Erythroblast (primary cell): ENCODE measurements around the gene BCL2L13.
A peak's percentile ranks its signal among the peaks of the same experiment; 100 is the strongest.
"Not testable (repeated sequence)": the region's sequence is repeated elsewhere in the genome, so short reads cannot be mapped to it uniquely, and the experiment has no call there.

ENCODE experiments used
- DNase-seq, 2 experiments: peaks; one replicate each; lab custom pipeline; 2025; lab: John Stamatoyannopoulos, UW
- GATA1 ChIP-seq: IDR thresholded peaks from 2 replicates; pipeline ENCODE4 v1.6.1; 2011; ENCODE audit warnings: low read depth, mild to moderate bottlenecking, control low read depth, low read length, moderate library complexity
- POLR2A ChIP-seq: IDR thresholded peaks from 2 replicates; pipeline ENCODE4 v1.6.1; 2011; ENCODE audit warnings: mild to moderate bottlenecking, low read length

The BCL2L13 gene

DNA sequence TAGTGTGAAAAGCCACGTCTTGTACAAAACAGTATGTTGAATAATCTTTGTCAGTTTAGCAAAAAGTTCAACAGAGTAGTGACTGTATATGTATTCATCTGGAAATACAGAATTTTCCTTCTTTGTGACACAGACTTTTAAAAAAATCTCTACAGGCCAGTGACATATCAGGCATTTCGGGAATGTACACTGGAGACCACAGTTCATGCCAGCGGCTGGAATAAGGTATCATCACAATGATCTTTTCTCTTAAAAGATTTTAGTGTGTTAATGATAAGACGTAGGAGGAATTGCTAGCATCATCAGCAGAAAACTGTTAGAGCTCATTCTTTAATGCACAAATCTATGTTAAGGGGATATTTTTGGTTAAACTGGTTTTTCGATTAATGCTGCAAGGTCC lies 57.4 kb downstream of the BCL2L13 start:
- no peak for TF ChIP-seq GATA1
- no peak for TF ChIP-seq POLR2A
- DNase-seq = no peak

DNA sequence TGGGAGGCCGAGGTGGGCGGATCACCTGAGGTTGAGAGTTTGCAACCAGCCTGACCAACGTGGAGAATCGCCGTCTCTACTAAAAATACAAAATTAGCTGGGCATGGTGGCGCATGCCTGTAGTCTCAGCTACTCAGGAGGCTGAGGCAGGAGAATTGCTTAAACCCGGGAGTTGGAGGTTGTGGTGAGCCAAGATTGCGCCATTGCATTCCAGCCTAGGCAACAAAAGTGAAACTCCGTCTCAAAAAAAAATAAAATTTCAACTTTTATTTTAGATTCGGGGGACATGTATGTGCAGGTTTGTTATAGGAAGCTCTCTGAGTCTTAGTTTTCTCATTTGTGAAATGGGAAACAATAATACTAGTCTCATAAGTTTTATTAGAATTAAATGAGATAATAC lies 58.6 kb downstream of the BCL2L13 start:
- not testable (repeated sequence) for DNase-seq

DNA sequence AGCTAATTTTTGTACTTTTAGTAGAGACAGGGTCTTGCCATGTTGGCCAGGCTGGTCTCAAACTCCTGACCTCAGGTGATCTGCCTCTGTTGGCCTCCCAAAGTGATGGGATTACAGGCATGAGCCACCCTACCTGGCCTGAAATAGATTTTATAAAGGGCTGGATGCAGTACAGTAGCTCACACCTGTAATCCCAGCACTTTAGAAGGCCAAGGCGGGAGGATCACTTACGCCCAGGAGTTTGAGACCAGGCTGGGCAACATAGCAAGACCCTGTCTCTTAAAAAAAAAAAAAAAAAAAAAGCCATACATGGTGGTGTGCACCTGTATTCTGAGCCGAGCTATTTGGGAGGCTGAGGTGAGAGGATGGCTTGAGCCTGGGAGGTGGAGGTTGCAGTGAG lies 59.7 kb downstream of the BCL2L13 start:
- DNase-seq = not testable (repeated sequence)

DNA sequence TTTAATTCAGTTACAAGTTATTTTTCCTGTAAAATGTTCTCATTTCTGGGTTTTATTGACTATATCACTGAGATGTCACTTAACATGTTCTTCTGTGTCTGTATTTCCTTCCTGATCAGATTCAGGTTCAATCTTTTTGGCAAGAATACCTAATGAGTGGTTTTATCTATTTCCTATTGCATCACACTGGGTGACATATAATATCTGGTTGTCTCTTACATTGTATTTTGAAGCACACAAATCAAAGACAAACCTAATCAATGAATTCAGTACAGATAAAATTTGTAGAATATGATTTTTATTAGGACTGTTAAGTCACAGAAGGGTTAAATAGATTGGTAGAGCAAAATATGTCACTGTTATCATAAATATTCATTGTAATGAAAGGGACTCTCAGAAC lies 60.4 kb downstream of the BCL2L13 start:
- TF ChIP-seq POLR2A = no peak
- TF ChIP-seq GATA1 = no peak
- no peak for DNase-seq

DNA sequence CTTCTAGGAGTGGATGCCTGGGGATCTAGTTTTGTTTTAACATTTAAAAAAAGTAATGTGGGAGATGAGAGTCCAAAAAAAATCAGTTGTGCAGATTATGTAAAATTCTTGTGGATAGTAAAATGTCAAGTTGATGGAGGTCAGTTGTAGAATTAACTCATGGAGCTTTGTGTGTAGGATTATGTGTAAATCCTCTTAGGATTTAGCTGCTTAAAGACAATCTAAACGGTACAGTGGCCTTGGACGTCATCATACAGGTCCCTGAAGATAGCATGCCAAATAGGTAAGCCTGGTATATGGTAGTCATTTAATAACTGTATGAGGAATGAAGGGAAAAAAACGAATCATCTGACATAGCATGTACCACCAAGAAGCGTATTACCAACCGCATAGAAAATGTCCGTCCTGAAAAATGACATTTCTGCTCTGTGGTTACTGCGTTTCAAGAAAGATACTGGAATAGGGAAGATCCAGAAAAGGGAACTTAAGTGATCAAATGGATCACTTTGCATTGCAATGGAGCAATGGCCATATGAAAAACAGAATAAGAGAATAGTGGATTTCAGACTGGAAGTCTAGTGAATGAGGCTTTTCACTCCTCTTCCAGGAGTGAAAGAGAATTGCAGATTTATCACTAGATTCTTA lies 61.3 kb downstream of the BCL2L13 start:
- no peak for DNase-seq
- TF ChIP-seq POLR2A (no peak), GATA1 (no peak)

DNA sequence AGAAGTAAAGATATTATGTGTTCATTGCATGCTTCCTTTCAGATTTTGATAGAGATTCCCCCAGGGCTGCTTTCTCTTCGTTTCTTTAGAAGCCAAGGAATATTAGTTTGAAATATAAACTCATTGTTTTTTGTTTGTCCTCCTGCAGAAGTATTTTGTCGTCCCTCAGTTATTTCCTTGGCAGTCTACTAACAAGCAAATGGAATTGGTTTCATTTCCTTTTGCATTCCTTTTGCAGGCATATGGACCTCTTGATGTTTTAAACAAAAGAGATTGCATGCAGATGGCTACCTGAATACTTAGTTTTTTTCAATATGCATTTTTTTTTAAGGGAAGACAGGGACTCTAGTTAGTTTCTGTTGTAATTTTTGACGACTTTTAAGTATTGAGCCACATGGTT lies 62.2 kb downstream of the BCL2L13 start:
- no peak for TF ChIP-seq POLR2A
- no peak for TF ChIP-seq GATA1

DNA sequence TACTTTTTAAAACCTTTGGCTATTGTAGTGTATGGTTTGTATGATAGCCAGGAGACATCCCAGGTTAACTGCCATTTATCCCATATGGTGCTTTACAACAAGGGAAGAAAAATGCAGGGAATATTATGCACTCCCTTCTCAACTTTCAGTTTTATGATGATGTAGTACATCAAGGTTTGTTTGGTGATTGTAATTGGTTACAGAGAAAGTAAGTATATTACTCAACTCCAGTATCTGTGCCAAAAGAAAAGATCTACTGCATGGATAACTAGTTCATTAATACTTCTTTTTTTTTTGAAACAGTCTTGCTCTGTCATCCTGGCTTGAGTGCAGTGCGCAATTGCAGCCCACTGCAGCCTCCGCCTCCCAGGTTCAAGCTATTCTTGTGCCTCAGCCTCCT lies 65.3 kb downstream of the BCL2L13 start:
- TF ChIP-seq GATA1 (no peak), POLR2A (no peak)
- peak; percentile 9 to 29 for DNase-seq

More for the DNA sequence above, 62.2 kb downstream of the BCL2L13 start:
- DNase-seq = no peak

DNA sequence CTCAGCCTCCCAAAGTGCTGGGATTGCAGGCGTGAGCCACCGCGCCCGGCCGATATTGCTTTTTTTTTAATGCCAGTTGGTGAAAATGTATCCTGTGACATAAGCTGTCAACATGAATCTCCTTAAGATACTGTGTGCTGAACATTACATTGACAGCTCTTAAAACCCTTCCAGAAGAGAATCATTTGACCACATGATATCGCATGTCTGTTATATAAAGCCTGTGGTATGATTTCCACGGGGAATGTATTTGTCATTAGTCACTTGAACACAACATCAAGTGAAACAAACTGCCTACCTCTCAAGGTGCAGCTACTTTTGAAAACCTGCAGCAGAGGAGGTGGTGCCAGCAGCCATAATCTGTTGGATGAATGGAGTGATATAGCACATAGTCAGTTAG lies 67.0 kb downstream of the BCL2L13 start:
- no peak for TF ChIP-seq POLR2A
- no peak for TF ChIP-seq GATA1
- no peak for DNase-seq

DNA sequence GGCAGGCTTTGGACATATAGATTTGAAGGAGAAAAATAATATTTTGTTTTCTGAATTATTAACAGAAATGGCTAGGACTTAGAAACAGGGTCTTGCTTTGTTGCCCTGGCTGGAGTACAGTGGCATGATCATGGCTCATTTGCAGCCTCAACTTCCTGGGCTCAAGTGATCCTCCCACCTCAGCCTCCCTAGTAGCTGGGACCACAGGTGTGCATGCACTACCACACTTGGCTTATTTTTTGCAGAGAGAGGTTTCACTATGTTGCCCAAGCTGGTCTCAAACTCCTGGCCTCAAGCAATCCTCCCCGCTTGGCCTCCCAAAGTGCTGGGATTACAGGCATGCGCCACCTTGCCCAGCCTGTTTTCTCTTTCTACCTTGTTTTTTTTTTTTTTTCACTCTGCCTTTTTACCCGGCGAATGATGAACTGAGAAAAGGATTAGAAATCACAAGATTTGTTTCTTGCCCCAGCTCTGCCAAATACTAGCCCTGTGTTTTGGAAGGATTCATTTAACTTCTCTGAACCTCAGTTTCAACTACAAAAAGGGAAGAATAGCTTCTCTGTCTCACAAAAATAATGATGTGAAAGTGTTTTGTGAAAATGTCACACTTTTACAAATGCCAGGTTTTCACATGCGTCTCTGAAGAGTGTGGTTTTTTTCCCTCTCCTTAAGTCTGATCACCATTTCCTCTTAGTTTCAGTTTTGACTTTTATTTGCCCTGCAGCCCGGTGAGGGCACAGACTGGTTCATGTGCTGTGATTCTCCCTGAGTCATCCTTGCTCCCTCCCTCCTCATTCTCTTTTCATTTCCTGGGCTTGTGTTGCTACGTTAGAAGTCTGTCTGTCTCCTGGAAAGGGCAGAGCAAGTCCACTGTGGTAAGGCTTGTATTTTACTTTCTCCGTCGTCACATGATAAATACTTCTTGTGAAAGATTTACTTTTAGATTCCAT lies 67.7 kb downstream of the BCL2L13 start:
- DNase-seq = peak in 1 of 2 experiments; percentile 46
- no peak for TF ChIP-seq GATA1
- no peak for TF ChIP-seq POLR2A

DNA sequence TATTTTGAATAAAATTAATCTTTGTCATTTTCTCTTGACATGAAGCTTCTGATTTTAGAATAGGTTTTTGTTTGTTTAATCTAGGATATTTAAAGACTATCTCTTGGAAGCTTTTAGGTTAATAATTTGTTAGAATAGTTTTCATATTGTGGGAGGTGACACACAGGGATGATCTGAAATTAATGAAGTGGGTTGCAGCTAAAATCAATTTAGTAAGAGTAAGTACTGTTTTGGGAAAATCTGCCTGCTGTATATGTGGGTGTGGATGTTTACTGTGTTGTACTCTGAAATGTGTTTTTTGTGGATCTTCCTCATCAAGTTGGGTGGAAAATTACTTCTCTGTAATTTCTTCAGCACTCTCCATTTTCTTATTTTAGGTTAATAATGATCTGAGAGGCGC lies 68.4 kb downstream of the BCL2L13 start:
- no peak for TF ChIP-seq POLR2A
- no peak for TF ChIP-seq GATA1
- no peak for DNase-seq

DNA sequence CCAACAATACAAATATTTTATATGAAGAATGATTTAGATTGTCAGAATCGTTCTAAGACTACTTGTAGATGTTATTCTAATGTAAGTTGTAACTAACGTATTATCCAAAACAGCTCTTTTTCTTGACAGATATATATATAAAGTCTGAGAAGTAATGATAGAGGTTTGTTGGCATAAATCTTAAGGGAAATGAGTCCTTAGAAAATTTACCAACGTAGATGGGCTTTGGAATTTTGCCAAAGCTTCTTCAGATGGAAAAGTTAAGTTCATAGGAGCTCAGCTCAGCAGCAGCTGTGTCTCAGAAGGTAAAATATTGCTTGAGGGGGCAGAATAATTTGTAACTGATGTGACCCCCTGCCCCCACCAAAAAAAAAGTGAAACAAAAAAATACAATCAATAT lies 69.0 kb downstream of the BCL2L13 start:
- TF ChIP-seq GATA1 = no peak
- TF ChIP-seq POLR2A = no peak
- no peak for DNase-seq

DNA sequence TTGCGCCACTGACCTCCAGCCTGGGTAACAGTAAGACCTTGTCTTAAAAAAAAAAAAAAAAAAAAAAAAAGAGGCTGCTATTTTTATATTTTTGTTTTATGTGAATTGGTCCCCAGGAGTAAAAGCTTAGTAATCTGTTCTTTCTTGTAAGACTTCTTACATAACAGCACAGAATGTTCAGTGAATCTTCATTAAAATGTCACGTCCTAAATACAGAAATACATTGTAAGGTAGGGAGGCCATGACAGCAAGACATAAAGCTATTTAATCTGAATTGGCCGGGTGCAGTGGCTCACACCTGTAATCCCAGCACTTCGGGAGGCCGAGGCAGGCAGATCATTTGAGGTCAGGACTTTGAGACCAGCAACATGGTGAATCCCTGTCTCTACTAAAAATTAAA lies 71.5 kb downstream of the BCL2L13 start:
- DNase-seq = no peak
- TF ChIP-seq POLR2A (no peak), GATA1 (no peak)

DNA sequence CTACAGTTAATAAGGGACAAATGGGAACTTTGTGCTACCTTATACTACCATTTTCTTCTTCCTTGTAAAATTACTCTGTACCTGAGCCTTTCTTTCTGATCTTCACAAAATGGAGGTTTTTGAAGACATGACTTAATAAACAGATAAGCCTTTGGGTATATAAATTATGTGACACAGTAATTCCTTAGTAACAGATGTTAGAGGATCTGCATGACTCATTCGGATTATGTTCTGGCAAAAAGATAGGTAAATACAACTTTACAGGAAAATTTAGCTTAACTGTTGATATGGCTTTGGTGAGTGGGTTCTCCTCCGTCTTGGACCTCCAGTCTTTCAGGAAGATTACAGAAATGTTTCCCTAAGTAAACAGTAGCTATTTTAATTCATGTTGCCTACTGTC lies 73.9 kb downstream of the BCL2L13 start:
- TF ChIP-seq GATA1 (no peak), POLR2A (no peak)
- no peak for DNase-seq

DNA sequence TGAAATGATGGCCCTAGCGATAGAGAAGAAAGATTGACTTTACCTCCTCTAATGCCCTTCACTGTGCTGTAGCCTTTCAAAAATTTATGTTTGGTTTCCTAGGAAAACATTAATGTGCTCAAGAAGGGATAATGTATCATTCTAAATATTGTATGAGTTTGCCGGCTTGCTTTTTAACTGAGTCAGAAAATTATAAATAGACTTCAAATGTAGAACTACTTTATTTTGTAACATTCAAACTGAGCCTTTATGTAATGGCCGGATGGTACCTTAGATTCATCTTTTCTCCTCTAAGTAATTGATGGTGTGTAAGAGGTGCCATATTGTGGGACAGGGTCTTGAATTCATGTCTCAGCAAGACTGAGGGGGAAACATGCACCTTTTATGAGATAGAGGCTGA lies 78.0 kb downstream of the BCL2L13 start:
- no peak for TF ChIP-seq GATA1
- DNase-seq = no peak

DNA sequence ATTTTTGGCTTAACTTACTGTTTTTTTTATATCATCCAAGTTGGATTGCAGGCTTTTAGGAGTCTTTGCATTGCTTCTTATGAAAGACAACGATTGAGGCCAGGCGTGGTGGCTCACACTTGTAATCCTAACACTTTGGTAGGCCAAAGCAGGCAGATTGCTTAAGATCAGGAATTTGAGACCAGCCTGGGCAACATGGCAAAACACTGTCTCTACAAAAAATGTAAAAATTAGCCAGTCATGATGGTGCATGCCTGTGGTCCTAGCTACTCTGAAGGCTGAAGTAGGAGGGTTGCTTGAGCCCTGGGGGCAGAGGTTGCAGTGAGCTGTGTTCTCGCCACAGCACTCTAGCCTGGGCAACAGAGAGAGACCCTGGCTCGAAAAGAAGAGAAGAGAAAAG lies 79.2 kb downstream of the BCL2L13 start:
- TF ChIP-seq GATA1 = no peak
- TF ChIP-seq POLR2A = no peak
- DNase-seq = no peak

DNA sequence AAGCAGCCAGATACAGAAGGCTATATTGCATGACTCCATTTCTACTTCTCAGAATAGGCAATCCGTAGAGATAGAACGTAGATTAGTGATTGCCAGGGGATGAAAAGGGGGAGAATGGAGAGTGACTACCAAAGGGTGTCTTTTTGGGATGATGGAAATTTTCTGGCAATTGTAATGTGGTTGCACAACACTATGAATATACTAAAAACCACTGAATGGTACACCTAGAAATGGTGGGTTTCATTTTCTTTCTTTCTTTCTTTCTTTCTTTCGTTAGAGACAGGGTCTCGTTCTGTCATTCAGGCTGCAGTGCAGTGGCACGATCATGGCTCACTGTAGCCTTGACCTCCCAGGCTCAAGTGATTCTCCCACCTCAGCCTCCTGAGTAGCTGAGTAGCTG lies 81.4 kb downstream of the BCL2L13 start:
- no peak for TF ChIP-seq GATA1
- TF ChIP-seq POLR2A = no peak

More for the DNA sequence above, 81.4 kb downstream of the BCL2L13 start:
- DNase-seq = no peak
